Endothelial cell of umbilical vein (primary cell): ENCODE results near the gene TMEFF2. TPM values are rescaled to one million over a fixed set of nuclear protein-coding genes. Genes with fewer than 3 reads are reported as not detected.

ENCODE experiments used
- BruUV-seq: library from RNA; stranded (reverse); fragments of 400-500 nt; replicated peaks from 2 replicates; lab custom pipeline; 2021; lab: Mats Ljungman, UMichigan
- CTCF ChIA-PET: fragments of 300-600, 350-600 bp; sonication (Branson Sonifier 250); formaldehyde crosslinking; loops from one replicate; lab custom pipeline; 2021; ENCODE audit warnings: antibody characterized with exemption, inconsistent platforms; lab: Charles Lee
- POLR2A ChIA-PET: fragments of 300-600, 350-600 bp; sonication (Branson Sonifier 250); formaldehyde crosslinking; loops from one replicate; lab custom pipeline; 2021; ENCODE audit warnings: antibody characterized with exemption, inconsistent platforms; lab: Charles Lee
- DNase-seq: peaks from one replicate; pipeline ENCODE4 v3.0.0-alpha.2; 2011; ENCODE audit warnings: low read depth, low spot score
- FAIRE-seq: peaks from 2 replicates; lab custom pipeline; 2011; peaks lifted over from hg19 to GRCh38; lab: Jason Lieb, UNC
- H2AFZ ChIP-seq: 2 replicates; pipeline ENCODE4 v1.6.0; 2012; ENCODE audit warnings: low read depth, low read length, control low read depth, inconsistent platforms
- H3K27ac ChIP-seq: 2 replicates; pipeline ENCODE4 v1.5.1; 2011; ENCODE audit warnings: low read depth, mild to moderate bottlenecking, control low read depth, low read length, moderate library complexity; ENCODE audit not compliant: insufficient read depth
- H3K27me3 ChIP-seq, 2 experiments: 2 replicates each; pipeline versions ENCODE4 v1.6.0 to v1.6.1; 2011; ENCODE audit warnings: low read length in 2 of 2, mixed read lengths in 1 of 2; ENCODE audit not compliant: control insufficient read depth in 2 of 2, insufficient read depth in 2 of 2
- H3K36me3 ChIP-seq, 2 experiments: 2 replicates in 1 of 2; 3 replicates in 1 of 2; pipeline ENCODE4 v1.5.1; 2011; ENCODE audit warnings: low read length in 2 of 2, mild to moderate bottlenecking in 1 of 2, moderate library complexity in 1 of 2; ENCODE audit not compliant: control insufficient read depth in 2 of 2, insufficient read depth in 2 of 2; ENCODE audit errors: extremely low read depth in 1 of 2
- H3K4me1 ChIP-seq: 3 replicates; pipeline ENCODE4 v1.5.1; 2011; ENCODE audit warnings: mild to moderate bottlenecking, low read length; ENCODE audit not compliant: control insufficient read depth, insufficient read depth; ENCODE audit errors: extremely low read depth
- H3K4me2 ChIP-seq: 2 replicates; pipeline ENCODE4 v1.6.1; 2011; ENCODE audit warnings: low read length, control low read depth, mixed read lengths; ENCODE audit not compliant: insufficient read depth
- H3K4me3 ChIP-seq, 3 experiments: fragments of 200-600 bp in 1 of 3; sonication (generic), shearing (Covaris generic) in 1 of 3; replicated peaks in 1 of 3; 2 replicates each; pipeline ENCODE4 v1.5.1; 2011 to 2016; ENCODE audit warnings: control low read depth in 3 of 3, low read length in 3 of 3, mild to moderate bottlenecking in 2 of 3, inconsistent platforms in 1 of 3, low read depth in 1 of 3, moderate library complexity in 1 of 3; ENCODE audit not compliant: insufficient read depth in 1 of 3
- H3K79me2 ChIP-seq: 2 replicates; pipeline ENCODE4 v1.6.0; 2012; ENCODE audit warnings: low read length, inconsistent platforms; ENCODE audit not compliant: control insufficient read depth, insufficient read depth
- H3K9ac ChIP-seq: replicated peaks from 2 replicates; pipeline ENCODE3; 2011; ENCODE audit warnings: low read length, control low read depth; ENCODE audit not compliant: insufficient read depth; ENCODE audit errors: extremely low read depth
- H3K9me1 ChIP-seq: replicated peaks from 3 replicates; pipeline ENCODE4 v1.6.0; 2011; ENCODE audit warnings: mild to moderate bottlenecking, low read length; ENCODE audit not compliant: control insufficient read depth, insufficient read depth; ENCODE audit errors: extremely low read depth
- H3K9me3 ChIP-seq: replicated peaks from 2 replicates; pipeline ENCODE4 v1.5.1; 2012; ENCODE audit warnings: low read length, inconsistent platforms; ENCODE audit not compliant: control insufficient read depth, insufficient read depth
- H4K20me1 ChIP-seq: replicated peaks from 2 replicates; pipeline ENCODE3; 2011; ENCODE audit warnings: mild to moderate bottlenecking, low read length; ENCODE audit not compliant: control insufficient read depth, insufficient read depth; ENCODE audit errors: extremely low read depth
- EZH2 ChIP-seq: IDR thresholded peaks from 2 replicates; pipeline ENCODE4 v1.6.1; 2012; ENCODE audit warnings: borderline replicate concordance, low read depth, mild to moderate bottlenecking, moderate library complexity, low read length, inconsistent platforms; ENCODE audit not compliant: severe bottlenecking
- FOS ChIP-seq: IDR thresholded peaks from 2 replicates; pipeline ENCODE4 v1.6.1; 2011; ENCODE audit warnings: mild to moderate bottlenecking, low read length, moderate library complexity, borderline replicate concordance; ENCODE audit not compliant: insufficient read depth
- GATA2 ChIP-seq: IDR thresholded peaks from 2 replicates; pipeline ENCODE4 v1.7.0; 2011; ENCODE audit warnings: low read depth, mild to moderate bottlenecking, moderate library complexity, mixed read lengths, low read length; ENCODE audit not compliant: insufficient read length, insufficient read depth
- JUN ChIP-seq: IDR thresholded peaks from 2 replicates; pipeline ENCODE4 v1.6.1; 2011; ENCODE audit warnings: borderline replicate concordance, low read depth; ENCODE audit not compliant: insufficient read length, insufficient read depth
- MYC ChIP-seq: IDR thresholded peaks from one replicate; pipeline ENCODE4 v1.6.1; 2011; ENCODE audit warnings: mild to moderate bottlenecking, low read depth, low read length
- POLR2A ChIP-seq: IDR thresholded peaks from 2 replicates; pipeline ENCODE4 v1.6.1; 2012; ENCODE audit warnings: low read depth, mild to moderate bottlenecking, control low read depth, low read length
- POLR2AphosphoS5 ChIP-seq: IDR thresholded peaks from 2 replicates; pipeline ENCODE4 v1.6.1; 2012; ENCODE audit warnings: low read depth, mild to moderate bottlenecking, control low read depth, low read length, moderate library complexity; ENCODE audit not compliant: insufficient read depth
- dilution Hi-C: fragments of 300-500 bp; cut with MboI; formaldehyde crosslinking; loops from one replicate; pipeline ENCODE4 v1.15.0; 2019; ENCODE audit warnings: low sequenced_read_pairs; ENCODE audit not compliant: extremely low pct_ligation_motif_present
- intact Hi-C: fragments of 100-400 bp; cut with micrococcal nuclease; formaldehyde crosslinking; loops from one replicate; pipeline ENCODE4 v1.10.0; 2022
- polyA plus RNA-seq, 4 experiments: library from polyadenylated mRNA; depleted of rRNA in 3 of 4; stranded (reverse) in 3 of 4; unstranded in 1 of 4; fragments of >200 nt; gene quantifications; 2 replicates each; pipeline versions ENCODE4 v1.2.1 to v1.2.3, GENCODE V29; 2011 to 2012; ENCODE audit warnings: missing spikeins in 1 of 4
- total RNA-seq: library from RNA; stranded (reverse); gene quantifications from 2 replicates; pipeline ENCODE4 v1.2.3, GENCODE V29; 2021
- TF ChIP-seq, protein P1 (sequence below), 2 donors: IDR thresholded peaks; 1 replicate in 1 of 2; 2 replicates in 1 of 2; pipeline ENCODE4 v1.5.1; 2011; ENCODE audit warnings: low read length in 2 of 2, mild to moderate bottlenecking in 2 of 2, moderate library complexity in 2 of 2, control low read depth in 1 of 2, inconsistent platforms in 1 of 2, low read depth in 1 of 2; ENCODE audit not compliant: insufficient read depth in 1 of 2; ENCODE audit errors: extremely low read depth in 1 of 2
- TF ChIP-seq, protein P2 (sequence below): IDR thresholded peaks from 2 replicates; pipeline ENCODE4 v1.6.1; 2011; ENCODE audit not compliant: insufficient read depth, insufficient read length

TMEFF2 gene
- total and polyA plus RNA-seq, 2 donors (not counting 3 experiments of a cell fraction or from before 2014, with no cell fraction given), result 0.18 to 0.20 TPM

DNA sequence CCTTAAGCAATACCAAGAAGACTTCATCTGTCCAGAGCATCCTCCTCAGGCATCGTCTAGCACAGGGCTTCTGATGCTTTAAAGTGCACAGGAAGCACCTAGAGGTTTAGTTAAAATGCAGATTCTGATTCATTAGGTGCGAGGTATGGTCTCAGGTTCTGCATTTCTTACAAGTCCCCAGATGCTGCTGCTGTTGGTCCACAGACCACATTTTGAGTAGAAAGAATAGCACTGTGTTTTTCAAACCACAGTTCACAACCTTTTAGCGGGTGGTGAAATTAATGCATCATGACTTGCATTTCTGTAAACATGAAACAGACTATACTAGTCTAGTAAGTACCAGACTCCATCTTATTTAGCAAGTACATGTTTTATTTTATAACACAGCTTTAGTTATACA lies 134.6 kb downstream of the TMEFF2 start:
- H3K27me3 ChIP-seq, result no peaks in the 10 kb centered on the region
- intact Hi-C loops, result no loop called here
- dilution Hi-C loops, result no loop called here

More for the DNA sequence above, 134.6 kb downstream of the TMEFF2 start:
- Histone ChIP-seq H3K4me3 (no peak overlapping the region), H3K9ac (no peak overlapping the region), H3K9me1 (no peaks in the 10 kb centered on the region), H3K4me1 (no peaks in the 10 kb centered on the region), H4K20me1 (no peaks in the 10 kb centered on the region), H2AFZ (no peak overlapping the region), H3K4me2 (no peak overlapping the region), H3K79me2 (no peaks in the 10 kb centered on the region), H3K9me3 (no peaks in the 10 kb centered on the region), H3K27ac (no peak overlapping the region), H3K36me3 (no peaks in the 10 kb centered on the region)
- TF ChIP-seq GATA2, result no peak
- no peak for TF ChIP-seq POLR2AphosphoS5
- no peak for TF ChIP-seq JUN
- TF ChIP-seq, protein P1, sequence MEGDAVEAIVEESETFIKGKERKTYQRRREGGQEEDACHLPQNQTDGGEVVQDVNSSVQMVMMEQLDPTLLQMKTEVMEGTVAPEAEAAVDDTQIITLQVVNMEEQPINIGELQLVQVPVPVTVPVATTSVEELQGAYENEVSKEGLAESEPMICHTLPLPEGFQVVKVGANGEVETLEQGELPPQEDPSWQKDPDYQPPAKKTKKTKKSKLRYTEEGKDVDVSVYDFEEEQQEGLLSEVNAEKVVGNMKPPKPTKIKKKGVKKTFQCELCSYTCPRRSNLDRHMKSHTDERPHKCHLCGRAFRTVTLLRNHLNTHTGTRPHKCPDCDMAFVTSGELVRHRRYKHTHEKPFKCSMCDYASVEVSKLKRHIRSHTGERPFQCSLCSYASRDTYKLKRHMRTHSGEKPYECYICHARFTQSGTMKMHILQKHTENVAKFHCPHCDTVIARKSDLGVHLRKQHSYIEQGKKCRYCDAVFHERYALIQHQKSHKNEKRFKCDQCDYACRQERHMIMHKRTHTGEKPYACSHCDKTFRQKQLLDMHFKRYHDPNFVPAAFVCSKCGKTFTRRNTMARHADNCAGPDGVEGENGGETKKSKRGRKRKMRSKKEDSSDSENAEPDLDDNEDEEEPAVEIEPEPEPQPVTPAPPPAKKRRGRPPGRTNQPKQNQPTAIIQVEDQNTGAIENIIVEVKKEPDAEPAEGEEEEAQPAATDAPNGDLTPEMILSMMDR (IDR thresholded peaks at IDR 0.05; ENCODE audit: extremely low read depth in 1 of 2, insufficient read depth in 1 of 2, low read depth in 1 of 2, low read length in 2 of 2), result no peak
- no peak for TF ChIP-seq EZH2
- TF ChIP-seq POLR2A, result no peak
- no peak for TF ChIP-seq FOS
- no peak for TF ChIP-seq MYC
- TF ChIP-seq, protein P2, sequence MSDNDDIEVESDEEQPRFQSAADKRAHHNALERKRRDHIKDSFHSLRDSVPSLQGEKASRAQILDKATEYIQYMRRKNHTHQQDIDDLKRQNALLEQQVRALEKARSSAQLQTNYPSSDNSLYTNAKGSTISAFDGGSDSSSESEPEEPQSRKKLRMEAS, result no peak
- no peak for FAIRE-seq
- no TSS peak for BruUV-seq
- no peak for DNase-seq
- ChIA-PET CTCF (no interaction called here), POLR2A (no interaction called here)
